Osteocyte (in vitro differentiated cells): ENCODE data around the gene ZNF521. TPM values are rescaled to one million over a fixed set of nuclear protein-coding genes. Genes with fewer than 3 reads are reported as not detected.

ENCODE experiments used
- DNase-seq: peaks from one replicate; pipeline ENCODE4 v3.0.0; 2021; ENCODE audit warnings: mixed read lengths; ENCODE audit not compliant: unreplicated experiment; ENCODE audit errors: extremely low spot score
- H3K27ac Mint-ChIP-seq: one replicate; pipeline ENCODE4 v1.8.0; 2021; ENCODE audit warnings: mild to moderate bottlenecking, mixed read lengths; ENCODE audit not compliant: unreplicated experiment
- H3K27me3 Mint-ChIP-seq: one replicate; pipeline ENCODE4 v1.8.0; 2021; ENCODE audit warnings: mixed read lengths; ENCODE audit not compliant: unreplicated experiment
- H3K36me3 Mint-ChIP-seq: one replicate; pipeline ENCODE4 v1.8.0; 2021; ENCODE audit warnings: mixed read lengths; ENCODE audit not compliant: unreplicated experiment
- H3K4me1 Mint-ChIP-seq: one replicate; pipeline ENCODE4 v1.8.0; 2021; ENCODE audit warnings: mixed read lengths; ENCODE audit not compliant: unreplicated experiment
- H3K4me3 Mint-ChIP-seq: one replicate; pipeline ENCODE4 v1.8.0; 2021; ENCODE audit warnings: mild to moderate bottlenecking, moderate library complexity, mixed read lengths; ENCODE audit not compliant: unreplicated experiment
- H3K9me3 Mint-ChIP-seq: one replicate; pipeline ENCODE4 v1.8.0; 2021; ENCODE audit warnings: mixed read lengths; ENCODE audit not compliant: unreplicated experiment
- total RNA-seq: library from RNA; stranded (reverse); gene quantifications from 2 replicates; pipeline ENCODE4 v1.2.1, GENCODE V29; 2021
- TF ChIP-seq, protein P1 (sequence below): fragments of 200-600 bp; sonication (generic); IDR thresholded peaks from 2 replicates; pipeline ENCODE4 v1.5.0; 2021; ENCODE audit warnings: antibody characterized with exemption, mild to moderate bottlenecking, moderate library complexity

ZNF521 gene
- total RNA-seq, 1 donor from 2014 or later = 57.1 TPM

GRCh38 chr18:25111377-25112288 is 240.3 kb downstream of the ZNF521 start:
- DNase-seq = no peak
- peaks cover 5% of the 10 kb centered on the region for H3K36me3 Mint-ChIP-seq
- peaks cover 10% of the 10 kb centered on the region for H3K4me1 Mint-ChIP-seq
- no peak overlapping the region for H3K4me3 Mint-ChIP-seq
- peaks cover 6% of the 10 kb centered on the region for H3K9me3 Mint-ChIP-seq
- TF ChIP-seq, protein P1, sequence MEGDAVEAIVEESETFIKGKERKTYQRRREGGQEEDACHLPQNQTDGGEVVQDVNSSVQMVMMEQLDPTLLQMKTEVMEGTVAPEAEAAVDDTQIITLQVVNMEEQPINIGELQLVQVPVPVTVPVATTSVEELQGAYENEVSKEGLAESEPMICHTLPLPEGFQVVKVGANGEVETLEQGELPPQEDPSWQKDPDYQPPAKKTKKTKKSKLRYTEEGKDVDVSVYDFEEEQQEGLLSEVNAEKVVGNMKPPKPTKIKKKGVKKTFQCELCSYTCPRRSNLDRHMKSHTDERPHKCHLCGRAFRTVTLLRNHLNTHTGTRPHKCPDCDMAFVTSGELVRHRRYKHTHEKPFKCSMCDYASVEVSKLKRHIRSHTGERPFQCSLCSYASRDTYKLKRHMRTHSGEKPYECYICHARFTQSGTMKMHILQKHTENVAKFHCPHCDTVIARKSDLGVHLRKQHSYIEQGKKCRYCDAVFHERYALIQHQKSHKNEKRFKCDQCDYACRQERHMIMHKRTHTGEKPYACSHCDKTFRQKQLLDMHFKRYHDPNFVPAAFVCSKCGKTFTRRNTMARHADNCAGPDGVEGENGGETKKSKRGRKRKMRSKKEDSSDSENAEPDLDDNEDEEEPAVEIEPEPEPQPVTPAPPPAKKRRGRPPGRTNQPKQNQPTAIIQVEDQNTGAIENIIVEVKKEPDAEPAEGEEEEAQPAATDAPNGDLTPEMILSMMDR = no peak
- no peak overlapping the region for H3K27ac Mint-ChIP-seq
- H3K27me3 Mint-ChIP-seq = no peaks in the 10 kb centered on the region

DNA sequence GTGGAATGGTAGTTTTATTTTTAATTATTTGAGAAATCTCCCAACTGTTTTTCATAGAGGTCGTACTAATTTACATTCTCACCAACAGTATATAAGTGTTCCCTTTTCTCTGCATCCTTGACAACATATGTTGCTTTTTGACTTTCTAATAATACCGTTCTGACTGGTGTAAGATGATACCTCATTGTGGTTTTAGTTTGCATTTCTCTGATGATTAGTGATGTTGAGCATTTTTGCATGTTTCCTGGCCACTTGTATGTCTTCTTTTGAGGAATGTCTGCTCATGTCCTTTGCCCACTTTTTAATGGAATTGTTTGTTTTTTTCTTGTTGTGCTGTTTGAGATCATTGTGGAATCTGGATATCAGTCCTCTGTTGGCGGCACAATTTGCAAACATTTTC is 242.5 kb downstream of the ZNF521 start:
- TF ChIP-seq, protein P1 = no peak
- H3K27me3 Mint-ChIP-seq = no peaks in the 10 kb centered on the region
- H3K36me3 Mint-ChIP-seq = peaks cover 5% of the 10 kb centered on the region
- H3K4me1 Mint-ChIP-seq = peaks cover 14% of the 10 kb centered on the region
- H3K9me3 Mint-ChIP-seq = peaks cover 6% of the 10 kb centered on the region
- H3K27ac Mint-ChIP-seq = no peak overlapping the region
- no peak for DNase-seq
- no peak overlapping the region for H3K4me3 Mint-ChIP-seq

GRCh38 chr18:25103468-25104155 is 248.4 kb downstream of the ZNF521 start:
- H3K9me3 Mint-ChIP-seq = no peaks in the 10 kb centered on the region
- H3K4me3 Mint-ChIP-seq = no peak overlapping the region
- H3K36me3 Mint-ChIP-seq = peaks cover 3% of the 10 kb centered on the region
- TF ChIP-seq, protein P1 = no peak
- H3K27me3 Mint-ChIP-seq = no peaks in the 10 kb centered on the region
- DNase-seq = no peak
- H3K4me1 Mint-ChIP-seq = peaks cover 23% of the 10 kb centered on the region
- H3K27ac Mint-ChIP-seq = no peak overlapping the region

- Mint-ChIP-seq H3K4me3 (no peak overlapping the region), H3K27ac (no peak overlapping the region)
Observed at GRCh38 chr18:25102662-25103061, 249.3 kb downstream of the ZNF521 start.

More at GRCh38 chr18:25102662-25103061, 249.3 kb downstream of the ZNF521 start:
- H3K4me1 Mint-ChIP-seq = peaks cover 27% of the 10 kb centered on the region
- no peak for DNase-seq
- TF ChIP-seq, protein P1 = no peak
- H3K9me3 Mint-ChIP-seq = no peaks in the 10 kb centered on the region
- H3K27me3 Mint-ChIP-seq = no peaks in the 10 kb centered on the region
- H3K36me3 Mint-ChIP-seq = peaks cover 3% of the 10 kb centered on the region
